Activated naive CD4-positive, alpha-beta T cell treated with anti-CD3 and anti-CD28 coated beads, Interleukin-2, amount 50 U/mL, for 72 hours (primary cell): ENCODE data around the gene FGGY. TPM values are rescaled to one million over a fixed set of nuclear protein-coding genes. Genes with fewer than 3 reads are reported as not detected.
"Not testable (repeated sequence)": the region's sequence is repeated elsewhere in the genome, so short reads cannot be mapped to it uniquely, and the experiment has no call there.

Experiments used
- ATAC-seq, 2 donors: fragments of 150-1000 bp; cut with Tn5 transposase; 2 replicates each; pipeline ENCODE4 v1.10.0; 2021; ENCODE audit warnings: mild to moderate bottlenecking in 2 of 2, moderate library complexity in 2 of 2
- DNase-seq, 2 donors: peaks; one replicate each; pipeline ENCODE4 v3.0.0; 2021 to 2022; ENCODE audit warnings: low spot score in 2 of 2
- H3K27ac Mint-ChIP-seq, 2 donors: one replicate each; pipeline ENCODE4 v1.8.0; 2022; ENCODE audit warnings: mild to moderate bottlenecking in 2 of 2, mixed read lengths in 2 of 2
- H3K36me3 Mint-ChIP-seq, 2 donors: one replicate each; pipeline ENCODE4 v1.8.0; 2022; ENCODE audit warnings: mixed read lengths in 2 of 2
- H3K9me3 Mint-ChIP-seq, 2 donors: one replicate each; pipeline ENCODE4 v1.8.0; 2022; ENCODE audit warnings: mixed read lengths in 2 of 2
- total RNA-seq, 2 donors: library from RNA; stranded (reverse); gene quantifications; one replicate each; pipeline ENCODE4 v1.2.3, GENCODE V29; 2022

FGGY gene
- total RNA-seq, 2 donors from 2014 or later = 15.0 to 17.0 TPM

DNA sequence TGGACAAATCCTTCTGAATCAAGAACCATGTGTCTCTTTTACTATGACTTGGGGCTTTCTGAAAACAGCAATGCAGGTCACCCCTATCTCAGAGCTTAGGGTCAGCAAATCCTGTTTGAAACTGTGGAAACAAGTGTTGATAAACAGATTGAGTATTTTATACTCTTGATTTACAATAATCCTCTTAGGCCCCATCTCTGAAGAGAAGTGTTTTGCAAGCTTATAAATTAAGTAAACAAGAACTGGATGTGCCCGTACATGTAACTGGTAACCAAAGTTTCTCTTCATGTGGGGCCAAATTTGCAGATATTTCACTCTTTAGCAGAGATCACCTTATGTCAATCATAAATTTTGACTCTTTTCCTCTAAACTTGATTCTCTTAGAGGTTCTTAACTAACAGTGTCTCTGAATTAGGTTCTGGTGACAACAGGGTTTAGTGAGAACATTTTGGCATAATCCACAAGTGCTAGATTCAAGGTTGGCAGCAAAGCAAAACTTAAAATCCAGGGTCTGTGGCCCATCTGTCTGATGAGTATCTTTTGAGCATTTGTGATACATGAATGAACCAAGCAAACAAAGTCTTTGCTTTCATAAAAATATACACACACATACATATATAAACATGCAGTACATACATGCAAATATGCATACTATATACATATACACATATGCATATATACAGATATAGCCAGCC, 334.8 kb downstream of the FGGY start:
- no peak for ATAC-seq
- no peaks in the 10 kb centered on the region for H3K36me3 Mint-ChIP-seq
- no peak for DNase-seq
- H3K9me3 Mint-ChIP-seq = no peaks in the 10 kb centered on the region
- H3K27ac Mint-ChIP-seq = no peak overlapping the region

DNA sequence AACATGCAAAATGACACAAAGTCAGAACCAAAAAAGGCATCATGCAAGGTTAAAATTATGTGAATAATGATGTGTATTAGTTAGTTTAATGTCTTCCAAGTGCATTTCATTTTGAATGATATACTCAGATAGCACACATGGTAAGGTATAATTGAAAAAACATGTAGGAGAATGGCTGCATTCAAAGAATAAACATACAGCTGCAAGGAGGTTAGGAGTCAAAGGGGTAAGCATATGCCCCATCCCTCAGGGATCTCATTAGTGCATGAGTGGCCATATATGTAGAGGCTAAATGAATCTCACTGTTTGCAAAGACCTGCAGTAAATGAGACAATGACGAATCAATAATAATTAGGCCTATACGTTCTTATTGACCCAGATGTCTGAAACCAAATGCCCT, 338.2 kb downstream of the FGGY start:
- ATAC-seq (no peak), DNase-seq (no peak)
- Mint-ChIP-seq H3K9me3 (no peaks in the 10 kb centered on the region), H3K27ac (no peak overlapping the region), H3K36me3 (no peaks in the 10 kb centered on the region)

DNA sequence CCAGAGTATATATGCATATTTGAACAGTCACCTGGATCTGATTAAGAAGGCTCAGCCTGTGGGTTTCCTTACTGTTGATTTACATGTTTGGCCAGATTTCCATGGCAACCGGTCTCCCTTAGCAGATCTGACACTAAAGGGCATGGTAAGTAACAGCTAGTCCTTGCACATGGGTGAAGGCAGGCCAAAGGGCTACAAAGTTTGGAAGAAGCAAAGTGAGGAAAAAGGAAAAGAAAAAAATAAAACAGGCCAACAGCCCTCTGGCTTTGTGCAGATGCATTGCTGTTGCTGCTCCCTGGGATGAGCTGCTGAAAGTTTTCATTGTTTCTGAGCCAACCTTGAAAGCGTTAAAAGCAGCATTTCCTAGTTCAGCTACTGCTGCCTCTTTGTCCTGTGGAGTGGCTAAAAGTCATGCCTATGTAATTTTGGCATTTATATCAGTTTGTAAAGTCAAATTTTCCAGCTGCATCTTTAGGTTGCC, 341.4 kb downstream of the FGGY start:
- H3K27ac Mint-ChIP-seq = no peak overlapping the region
- ATAC-seq (no peak), DNase-seq (no peak)
- no peaks in the 10 kb centered on the region for H3K9me3 Mint-ChIP-seq
- no peaks in the 10 kb centered on the region for H3K36me3 Mint-ChIP-seq

DNA sequence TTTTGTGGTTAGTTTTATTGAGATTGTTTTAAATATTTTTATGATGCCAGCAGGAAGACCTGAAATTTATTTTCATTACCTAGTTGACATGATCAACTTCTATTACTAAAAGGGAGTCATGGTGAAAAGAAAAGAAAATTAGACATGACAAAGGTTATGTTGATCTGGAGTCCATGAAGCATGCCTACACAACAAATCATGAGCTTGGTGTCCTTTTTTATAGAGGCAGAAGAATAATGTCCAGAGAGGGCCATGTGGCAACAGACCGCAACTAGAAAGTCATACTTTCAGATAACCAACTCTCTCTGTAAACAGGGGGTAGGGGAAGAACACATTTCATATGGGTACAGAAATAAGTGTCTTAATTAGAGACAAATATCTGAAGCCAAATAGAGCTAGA, 342.4 kb downstream of the FGGY start:
- DNase-seq (no peak), ATAC-seq (no peak)
- Mint-ChIP-seq H3K27ac (no peak overlapping the region), H3K36me3 (no peaks in the 10 kb centered on the region), H3K9me3 (no peaks in the 10 kb centered on the region)

DNA sequence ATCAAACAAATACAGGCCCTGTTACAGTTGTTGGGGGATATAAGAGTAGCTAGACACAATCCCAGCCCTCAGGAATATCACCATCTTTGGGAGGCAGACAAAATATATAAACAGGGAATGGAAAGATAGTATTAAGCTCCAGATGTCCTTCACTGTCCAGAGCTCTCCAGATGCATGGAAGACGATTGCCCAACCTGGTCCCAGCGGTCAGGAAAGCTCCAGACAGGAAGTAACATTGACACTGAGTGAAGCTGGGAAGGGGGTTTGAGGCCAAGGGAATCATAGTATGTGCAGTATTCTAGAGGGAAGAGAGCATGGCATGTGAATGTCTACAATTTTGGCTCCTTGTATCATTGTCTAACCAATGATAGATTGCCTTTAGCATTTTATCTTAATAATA, 344.0 kb downstream of the FGGY start:
- DNase-seq (no peak), ATAC-seq (no peak)
- no peak overlapping the region for H3K27ac Mint-ChIP-seq
- no peaks in the 10 kb centered on the region for H3K9me3 Mint-ChIP-seq
- no peaks in the 10 kb centered on the region for H3K36me3 Mint-ChIP-seq

DNA sequence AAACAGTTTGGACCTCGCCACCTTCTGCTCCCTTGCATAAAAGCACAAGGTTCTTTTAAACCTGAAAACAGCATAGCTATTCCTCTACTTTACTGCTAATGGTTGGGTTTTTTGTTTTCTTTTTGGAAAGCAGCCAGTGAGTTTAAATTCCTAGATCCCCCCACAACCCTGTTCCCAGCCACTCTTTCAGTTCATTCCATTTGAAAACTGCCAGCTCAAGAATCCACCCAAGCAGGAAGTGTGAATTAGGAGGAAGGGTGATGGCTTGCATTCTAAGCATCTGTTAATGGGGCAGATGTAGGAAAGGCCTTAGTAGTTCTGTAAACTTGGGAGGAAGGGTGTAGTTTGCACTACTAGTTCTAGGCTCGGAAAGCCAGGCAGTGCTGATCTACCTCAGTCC, 344.9 kb downstream of the FGGY start:
- Mint-ChIP-seq H3K9me3 (no peaks in the 10 kb centered on the region), H3K36me3 (no peaks in the 10 kb centered on the region), H3K27ac (no peak overlapping the region)
- ATAC-seq (no peak), DNase-seq (no peak)

DNA sequence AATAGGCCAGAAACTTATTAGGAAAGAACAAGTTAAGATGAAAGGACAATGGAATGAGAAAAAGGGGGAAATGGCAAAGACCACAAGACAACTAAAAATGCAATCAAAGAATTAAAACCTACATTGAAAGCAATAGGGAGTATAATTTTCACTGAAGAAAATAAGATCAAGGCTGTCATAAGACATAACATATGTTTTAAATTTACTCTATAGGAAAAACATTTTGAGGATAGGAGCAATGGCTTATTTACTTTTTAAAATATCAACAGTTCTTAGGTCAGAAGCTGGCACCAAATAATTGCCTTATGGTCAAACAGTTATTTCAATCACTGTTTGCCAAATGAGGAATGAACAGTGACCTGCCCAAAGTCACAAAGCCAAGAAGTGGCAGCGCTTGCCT, 346.6 kb downstream of the FGGY start:
- DNase-seq = no peak

DNA sequence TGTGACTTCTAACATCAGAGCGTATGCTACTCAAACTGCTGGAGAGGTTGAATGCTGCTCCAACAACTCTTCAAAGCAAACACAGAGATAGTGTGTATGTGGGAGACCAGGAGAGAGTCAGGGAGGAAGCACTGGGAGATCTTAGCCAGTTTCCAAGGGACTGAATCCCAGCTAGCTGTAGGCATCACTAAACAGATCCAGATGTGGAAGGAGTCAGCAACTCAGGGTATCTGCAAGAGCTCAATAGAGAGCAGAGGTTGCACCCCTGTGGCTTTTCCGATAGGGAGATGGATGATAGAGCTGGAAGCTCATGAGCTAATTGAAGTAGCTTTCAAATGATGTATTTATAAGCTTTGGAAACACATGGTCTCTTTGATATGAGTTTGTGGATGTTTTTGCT, 349.0 kb downstream of the FGGY start:
- ATAC-seq (no peak), DNase-seq (no peak)
- no peaks in the 10 kb centered on the region for H3K36me3 Mint-ChIP-seq
- no peaks in the 10 kb centered on the region for H3K9me3 Mint-ChIP-seq
- H3K27ac Mint-ChIP-seq = no peak overlapping the region

More for the DNA sequence above, 346.6 kb downstream of the FGGY start:
- H3K36me3 Mint-ChIP-seq = no peaks in the 10 kb centered on the region
- no peak overlapping the region for H3K27ac Mint-ChIP-seq
- no peaks in the 10 kb centered on the region for H3K9me3 Mint-ChIP-seq
- ATAC-seq = no peak

DNA sequence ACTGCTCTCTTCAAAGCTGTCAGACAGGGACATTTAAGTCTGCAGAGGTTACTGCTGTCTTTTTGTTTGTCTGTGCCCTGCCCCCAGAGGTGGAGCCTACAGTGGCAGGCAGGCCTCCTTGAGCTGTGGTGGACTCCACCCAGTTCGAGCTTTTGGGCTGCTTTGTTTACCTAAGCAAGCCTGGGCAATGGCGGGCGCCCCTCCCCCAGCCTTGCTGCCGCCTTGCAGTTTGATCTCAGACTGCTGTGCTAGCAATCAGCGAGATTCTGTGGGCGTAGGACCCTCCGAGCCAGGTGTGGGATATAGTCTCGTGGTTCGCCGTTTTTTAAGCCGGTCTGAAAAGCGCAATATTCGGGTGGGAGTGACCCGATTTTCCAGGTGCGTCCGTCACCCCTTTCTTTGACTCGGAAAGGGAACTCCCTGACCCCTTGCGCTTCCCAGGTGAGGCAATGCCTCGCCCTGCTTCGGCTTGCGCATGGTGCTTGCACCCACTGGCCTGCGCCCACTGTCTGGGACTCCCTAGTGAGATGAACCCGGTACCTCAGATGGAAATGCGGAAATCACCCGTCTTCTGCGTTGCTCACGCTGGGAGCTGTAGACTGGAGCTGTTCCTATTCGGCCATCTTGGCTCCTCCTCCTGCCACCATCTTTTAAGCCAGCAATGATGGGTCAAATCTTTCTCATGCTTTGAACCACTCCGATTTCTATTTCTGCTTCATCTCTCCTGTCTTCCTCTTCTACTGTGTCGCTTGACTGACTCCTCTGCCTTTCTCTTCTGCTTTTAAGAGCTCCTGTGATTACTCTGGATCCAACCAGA, 356.5 kb downstream of the FGGY start:
- H3K27ac Mint-ChIP-seq = peak overlapping the region in 1 of 2 donors; percentile 0
- not testable (repeated sequence) for DNase-seq, ATAC-seq, H3K36me3 Mint-ChIP-seq, H3K9me3 Mint-ChIP-seq

DNA sequence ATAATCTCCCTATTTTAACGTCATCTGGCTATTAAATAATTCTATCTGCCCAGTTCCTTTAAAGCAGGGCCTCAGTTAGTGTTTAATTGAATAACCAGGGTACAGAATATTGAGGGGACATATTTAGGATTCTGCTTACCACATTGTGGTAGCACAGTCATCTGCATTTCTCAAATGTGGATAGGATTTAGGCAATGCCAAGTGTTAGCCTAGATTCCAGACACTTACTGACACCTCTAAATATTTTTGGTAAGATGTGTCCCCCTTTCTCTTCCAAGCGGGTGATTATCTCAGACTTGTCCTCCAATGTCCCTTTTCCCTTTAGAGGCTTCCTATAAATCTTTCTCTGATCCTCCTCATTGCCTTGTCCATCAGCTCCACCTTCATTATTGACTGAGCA, 357.1 kb downstream of the FGGY start:
- Mint-ChIP-seq H3K36me3 (peaks cover 0 to 4% of the 10 kb centered on the region in 2 donors), H3K9me3 (peaks cover 5 to 6% of the 10 kb centered on the region in 2 donors), H3K27ac (peak overlapping the region in 1 of 2 donors; percentile 0)
- ATAC-seq = no peak
- no peak for DNase-seq

DNA sequence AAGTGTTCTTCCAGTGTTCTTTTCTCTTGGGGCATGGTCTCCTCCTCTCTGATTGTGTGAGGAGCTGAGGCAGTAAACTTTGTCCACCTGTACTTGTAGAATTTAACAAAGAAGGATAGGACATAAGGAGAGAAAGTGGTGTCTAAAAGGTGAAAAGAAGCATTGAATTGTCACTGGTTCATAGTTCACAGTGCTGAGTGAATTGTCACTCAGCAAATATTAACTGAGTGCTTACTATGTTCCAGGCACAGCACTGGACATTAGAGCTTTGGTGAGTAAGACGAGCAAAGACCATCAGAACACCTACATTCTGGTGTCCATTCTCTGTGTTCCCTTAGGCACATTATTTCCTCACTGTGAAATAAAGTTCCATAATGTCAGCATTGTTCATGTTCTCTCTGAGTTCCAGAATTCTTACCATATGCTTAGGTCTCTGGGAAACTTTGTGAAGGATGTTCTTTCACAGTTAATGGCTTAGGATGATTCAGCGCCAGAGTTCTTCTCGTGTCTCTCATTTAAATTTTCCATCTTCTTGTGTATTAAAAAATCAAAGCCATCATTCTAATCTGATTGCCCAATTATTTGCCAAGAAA, 361.1 kb downstream of the FGGY start:
- peaks cover 0 to 4% of the 10 kb centered on the region in 2 donors for H3K36me3 Mint-ChIP-seq
- peak overlapping the region in 1 of 2 donors; percentile 33 for H3K27ac Mint-ChIP-seq
- H3K9me3 Mint-ChIP-seq = peaks cover 3 to 5% of the 10 kb centered on the region in 2 donors
- ATAC-seq (no peak), DNase-seq (no peak)

DNA sequence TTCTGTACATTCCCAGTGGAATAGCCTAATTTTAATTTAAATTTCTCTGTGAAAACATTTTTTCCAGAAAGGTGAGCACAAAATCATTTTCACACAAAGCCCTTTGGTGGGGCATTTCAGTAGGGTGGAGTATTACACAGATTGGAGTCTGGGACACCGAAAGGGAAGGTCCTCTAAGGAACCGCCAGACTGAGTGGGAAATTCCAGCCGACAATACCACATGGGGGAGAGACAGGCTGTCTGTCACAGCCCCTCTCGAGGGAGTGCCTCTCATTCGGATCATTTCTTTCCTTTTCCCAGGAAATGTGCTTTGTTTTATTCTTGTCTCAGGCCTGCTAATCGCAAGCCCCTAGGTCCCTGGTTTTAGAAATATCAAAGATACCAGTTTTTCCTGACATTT, 367.3 kb downstream of the FGGY start:
- Mint-ChIP-seq H3K27ac (no peak overlapping the region), H3K36me3 (no peaks in the 10 kb centered on the region), H3K9me3 (no peaks in the 10 kb centered on the region)
- no peak for DNase-seq
- no peak for ATAC-seq

DNA sequence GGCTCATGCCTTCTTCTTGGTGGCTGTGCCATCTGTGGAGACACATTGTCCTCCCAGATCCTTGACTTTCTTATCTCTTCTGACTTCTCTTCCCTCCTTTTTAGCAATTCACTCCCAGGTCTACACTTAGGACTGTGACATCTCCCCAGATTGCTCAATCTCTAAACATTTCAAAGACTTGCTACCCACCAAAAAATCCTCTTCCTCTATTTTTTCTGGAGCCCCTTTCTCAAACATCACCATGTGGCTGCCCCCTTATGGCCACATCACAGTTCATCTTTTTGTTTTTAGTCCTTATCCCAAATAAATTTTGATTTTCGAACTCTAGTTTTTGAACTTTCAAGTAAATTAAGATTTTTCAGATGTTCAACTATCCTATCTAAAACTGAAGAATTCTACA, 369.2 kb downstream of the FGGY start:
- ATAC-seq (no peak), DNase-seq (no peak)
- Mint-ChIP-seq H3K36me3 (no peaks in the 10 kb centered on the region), H3K27ac (no peak overlapping the region), H3K9me3 (no peaks in the 10 kb centered on the region)

DNA sequence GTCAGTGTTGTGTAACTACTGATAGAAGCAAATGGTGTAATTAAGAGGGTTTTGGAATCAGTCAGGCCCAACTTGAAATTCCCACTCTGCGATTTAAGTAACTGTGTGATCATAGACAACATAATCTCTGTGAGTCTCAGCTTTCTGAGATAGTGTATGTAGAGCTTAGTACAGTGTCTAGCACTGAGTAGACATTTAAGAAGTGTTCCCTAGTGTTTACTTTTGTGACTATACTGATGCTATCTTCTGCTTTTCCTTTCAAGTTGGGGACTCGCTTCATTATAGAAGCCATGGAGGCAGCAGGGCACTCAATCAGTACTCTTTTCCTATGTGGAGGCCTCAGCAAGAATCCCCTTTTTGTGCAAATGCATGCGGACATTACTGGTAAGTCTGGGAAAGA, 370.1 kb downstream of the FGGY start:
- H3K9me3 Mint-ChIP-seq = no peaks in the 10 kb centered on the region
- ATAC-seq (no peak), DNase-seq (no peak)
- H3K36me3 Mint-ChIP-seq = no peaks in the 10 kb centered on the region
- H3K27ac Mint-ChIP-seq = no peak overlapping the region

DNA sequence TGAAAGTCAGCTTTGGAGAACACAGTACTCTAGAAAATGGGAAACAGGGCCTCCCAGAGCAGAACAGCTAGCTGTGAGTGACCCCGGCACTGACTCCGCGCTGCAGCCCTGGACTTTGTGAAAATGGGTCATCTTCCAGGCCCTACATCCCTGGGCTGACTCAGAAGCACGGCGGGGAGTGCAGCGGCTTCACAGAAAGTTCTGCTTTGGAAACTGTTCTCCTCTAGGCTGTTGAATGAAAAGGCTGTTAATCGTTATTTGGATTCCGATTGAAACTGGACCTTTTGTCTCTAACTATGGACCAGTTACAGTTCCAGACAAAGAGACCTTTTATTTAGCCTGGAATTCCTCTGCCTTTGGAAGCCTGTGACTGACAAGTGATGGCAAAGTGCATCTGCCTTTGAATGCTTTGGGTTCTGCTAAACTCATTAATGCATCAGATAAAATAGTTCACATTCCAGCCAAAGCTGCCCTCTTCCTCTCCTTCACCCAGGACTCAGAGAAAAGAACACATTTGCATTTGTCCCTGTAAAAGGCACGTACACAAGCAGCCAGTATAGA, 372.9 kb downstream of the FGGY start:
- ATAC-seq = no peak
- no peak for DNase-seq
- Mint-ChIP-seq H3K27ac (no peak overlapping the region), H3K36me3 (no peaks in the 10 kb centered on the region), H3K9me3 (no peaks in the 10 kb centered on the region)

DNA sequence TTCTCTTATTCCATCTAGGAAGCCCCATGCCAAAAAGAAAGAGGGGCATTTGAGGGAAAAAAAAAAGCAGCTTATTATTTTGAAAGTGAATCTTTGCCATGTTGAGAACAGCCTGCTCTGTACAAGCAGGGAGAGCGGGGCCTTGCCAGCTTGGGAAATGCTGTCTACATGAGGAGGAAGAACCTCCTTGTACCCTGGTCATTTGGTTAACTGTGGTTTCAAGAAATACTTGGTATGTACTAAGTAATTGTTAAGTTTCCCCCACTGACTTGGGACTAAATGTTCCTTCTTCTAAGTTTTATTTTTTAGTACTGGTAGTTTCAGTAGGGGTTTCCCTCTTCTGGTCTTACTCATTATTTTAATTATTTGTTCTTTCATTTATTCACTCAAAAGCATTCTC, 373.8 kb downstream of the FGGY start:
- ATAC-seq = no peak
- Mint-ChIP-seq H3K36me3 (no peaks in the 10 kb centered on the region), H3K9me3 (no peaks in the 10 kb centered on the region)

More for the DNA sequence above, 373.8 kb downstream of the FGGY start:
- no peak overlapping the region for H3K27ac Mint-ChIP-seq
- DNase-seq = no peak
